Epidermal melanocyte (primary cell): Measurements from ENCODE around the gene TLR8.

Source experiments
- DNase-seq: peaks from one replicate; pipeline ENCODE4 v3.0.0; 2011; ENCODE audit warnings: low spot score; ENCODE audit not compliant: insufficient read length

TLR8 gene

DNA sequence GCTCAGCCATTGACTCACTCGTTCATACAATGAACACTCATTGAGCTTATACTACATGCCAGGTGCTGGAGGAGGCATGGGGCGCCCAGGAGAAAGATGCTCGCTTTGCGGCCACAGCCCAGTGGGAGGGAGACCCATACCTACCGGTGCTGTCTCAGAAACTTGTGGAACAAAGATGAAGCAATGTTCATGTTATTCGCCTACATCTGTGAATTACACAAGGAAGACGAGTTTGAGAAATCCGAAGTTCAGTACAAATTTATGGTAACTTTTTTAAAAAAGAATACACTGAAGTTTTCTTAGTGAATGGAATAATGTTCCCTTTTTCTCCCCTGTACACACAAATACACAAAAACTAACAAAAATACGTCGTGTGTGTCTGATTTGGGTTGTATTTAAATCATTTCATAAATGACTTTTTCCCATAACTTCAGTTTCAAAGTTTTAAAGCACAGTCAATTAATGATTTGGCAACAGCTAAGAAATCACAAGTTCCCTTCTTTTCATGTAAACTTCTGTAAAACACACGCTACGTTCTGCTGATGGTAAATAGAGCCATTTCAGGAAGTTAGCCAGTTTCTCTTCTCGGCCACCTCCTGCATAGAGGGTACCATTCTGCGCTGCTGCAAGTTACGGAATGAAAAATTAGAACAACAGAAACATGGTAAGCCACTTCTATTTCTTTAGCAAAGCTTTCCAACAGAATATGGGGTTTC lies at the start of gene TLR8:
TLR8 (plus strand) TSS at position 575 of the 716 bp plus-strand sequence; CDS start at position 662, 87 bp downstream.
- no peak for DNase-seq

DNA sequence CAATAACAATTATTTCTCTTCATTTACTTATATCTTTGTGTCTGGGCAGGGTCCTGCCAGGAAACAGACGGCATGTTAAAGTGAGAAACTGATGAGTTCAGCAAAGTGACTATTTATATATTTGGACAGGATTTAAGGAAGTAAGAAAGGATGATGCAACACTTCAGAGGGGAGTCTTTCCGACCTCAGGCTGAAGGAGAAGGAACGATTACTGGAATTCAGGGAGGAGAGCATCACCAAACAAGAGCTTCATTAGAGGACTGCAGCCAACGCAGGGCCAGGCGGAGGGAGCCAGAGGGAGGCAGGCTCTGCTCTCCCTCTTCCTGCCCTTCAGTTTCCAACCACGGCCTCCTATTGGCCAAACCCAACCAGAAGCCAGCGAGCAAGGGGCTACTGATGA lies 41.1 kb upstream of the TLR8 start:
- no peak for DNase-seq

DNA sequence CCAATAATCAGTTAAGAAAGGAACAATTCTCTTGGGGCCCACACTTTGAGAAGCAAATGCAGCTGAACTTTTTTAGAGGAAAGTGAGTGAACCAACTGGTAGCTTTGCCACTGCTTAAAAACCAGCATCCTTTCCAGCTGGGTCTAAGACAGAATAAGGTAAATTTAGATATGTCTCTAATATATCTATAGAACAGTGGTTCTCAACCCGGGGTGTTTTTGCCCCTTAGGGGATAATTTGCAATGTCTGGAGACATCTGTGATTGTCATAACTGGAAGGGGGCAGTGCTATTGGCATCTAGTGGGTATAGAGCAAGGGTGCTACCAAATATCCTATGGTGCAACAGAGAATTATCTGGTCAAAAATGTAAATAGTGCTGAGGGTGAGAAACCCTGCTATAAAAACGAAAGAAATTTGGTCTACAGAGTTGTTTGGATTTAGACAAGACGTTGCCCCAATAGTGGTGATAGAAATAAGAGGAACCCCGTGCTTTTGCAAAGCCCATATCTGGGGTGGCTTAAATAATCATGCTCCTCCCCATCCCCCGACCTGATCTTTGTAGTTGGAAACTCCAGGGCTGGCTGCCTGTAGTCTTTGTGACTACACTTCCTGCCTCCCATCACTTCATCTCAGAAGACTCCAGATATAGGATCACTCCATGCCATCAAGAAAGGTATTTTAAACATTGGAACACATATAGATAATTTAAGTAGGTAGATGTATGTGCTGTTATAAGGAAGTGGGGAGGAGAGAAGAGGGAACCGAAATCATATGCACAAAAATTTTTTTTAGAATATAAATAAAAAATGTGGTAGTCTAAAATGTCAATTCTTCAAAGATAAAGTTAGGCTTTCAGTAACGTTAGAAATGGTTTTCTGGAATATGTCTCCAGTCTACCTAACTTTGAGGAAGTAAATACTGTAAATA lies 39.7 kb upstream of the TLR8 start, which contains the start of gene TLR7:
TLR7 (plus strand) TSS at position 622 of the 927 bp plus-strand sequence. CDS start 507 bp downstream, outside the sequence.
- no peak for DNase-seq

DNA sequence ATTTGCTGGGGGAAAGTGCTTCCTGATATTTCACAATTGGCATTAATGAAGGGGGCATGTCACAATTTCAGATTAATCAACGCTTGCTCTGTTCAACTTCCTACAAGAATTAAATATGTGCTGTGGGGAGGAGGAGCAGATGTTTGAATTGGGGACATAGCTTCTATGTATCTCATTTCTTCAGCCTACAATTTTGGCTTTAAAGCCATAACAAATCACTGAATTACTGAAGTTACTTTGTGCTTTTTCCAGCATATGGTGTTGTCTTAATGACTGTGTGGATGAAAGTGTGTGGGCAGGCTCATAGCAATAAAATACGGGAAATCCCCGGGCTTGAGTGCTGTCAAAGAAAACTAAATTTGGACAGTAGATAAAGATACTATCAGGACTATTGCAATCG lies 38.7 kb upstream of the TLR8 start:
- DNase-seq: no peak

DNA sequence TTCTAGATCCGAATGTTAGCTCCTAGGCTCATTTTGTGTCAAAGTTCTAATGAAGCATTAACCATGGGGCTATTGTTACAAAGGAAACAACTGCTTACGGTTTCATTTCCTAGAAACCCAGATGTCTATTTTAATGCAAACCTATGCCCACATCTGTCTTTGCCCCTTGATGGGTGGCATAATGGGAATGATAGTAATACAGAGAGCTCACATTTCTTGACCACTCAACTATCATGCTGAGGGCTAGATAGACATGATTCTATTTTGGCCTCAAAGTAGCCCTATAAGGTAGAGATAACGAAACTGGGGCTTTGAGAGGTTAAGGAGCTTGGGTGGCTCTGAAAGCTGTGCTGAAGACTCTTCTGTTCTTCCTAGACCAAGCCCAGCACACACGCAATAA lies 37.7 kb upstream of the TLR8 start:
- DNase-seq: no peak

DNA sequence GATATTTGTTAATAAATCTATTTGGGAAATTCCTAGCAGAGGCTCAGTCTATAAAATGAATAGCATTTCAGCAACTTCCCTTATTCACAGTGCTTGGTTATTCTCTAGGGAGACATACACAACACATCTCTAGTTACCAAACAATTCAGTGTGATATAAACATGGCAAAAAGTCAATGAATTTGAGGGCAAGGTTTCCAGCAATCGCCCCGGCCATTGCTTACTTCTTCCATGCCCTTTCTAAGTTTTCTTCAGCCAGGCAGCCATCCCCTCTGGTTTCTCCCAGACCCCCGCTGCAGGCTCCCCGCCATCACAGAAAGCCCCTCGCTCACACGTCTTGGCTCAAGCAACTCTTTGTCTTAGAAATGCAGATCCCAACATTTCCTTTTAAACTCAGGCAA lies 35.2 kb upstream of the TLR8 start:
- no peak for DNase-seq

DNA sequence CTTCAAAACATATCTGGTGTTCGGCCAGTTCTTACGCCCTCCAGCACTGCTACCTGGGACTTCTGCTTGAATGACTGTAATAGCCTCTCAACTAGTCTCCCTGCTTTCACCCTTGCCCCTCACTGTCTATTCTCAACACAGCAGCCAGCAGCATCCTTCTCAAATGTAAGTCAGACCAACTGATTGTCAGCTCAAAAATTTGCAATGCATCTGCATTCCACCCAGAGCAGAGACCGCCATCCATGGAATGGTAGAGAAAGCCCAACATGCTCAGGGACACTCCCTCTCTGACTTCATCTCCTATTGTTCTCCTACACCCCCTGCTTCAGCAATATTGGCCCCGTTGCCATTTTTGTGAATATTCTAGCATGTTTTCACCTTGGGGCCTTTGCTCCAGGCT lies 33.7 kb upstream of the TLR8 start:
- no peak for DNase-seq

DNA sequence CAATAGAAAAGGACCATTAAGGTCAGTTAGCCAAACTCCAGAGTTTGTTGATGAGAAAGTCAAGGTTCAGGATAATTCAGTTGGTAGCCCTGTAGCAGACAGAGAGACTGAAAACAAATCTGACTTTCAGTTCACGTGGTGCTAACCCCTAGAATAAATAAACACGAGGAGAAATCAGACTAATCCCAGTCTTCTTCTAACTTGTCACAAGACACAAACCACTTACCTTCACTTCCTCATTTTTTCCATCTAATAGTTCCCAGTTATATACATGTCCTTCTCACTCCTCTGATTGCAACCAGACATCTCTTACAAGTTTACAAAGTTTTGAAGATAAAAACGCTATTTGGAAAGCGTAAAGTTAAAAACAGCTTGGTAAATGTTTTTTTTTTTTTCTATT lies 31.8 kb upstream of the TLR8 start:
- DNase-seq: no peak

DNA sequence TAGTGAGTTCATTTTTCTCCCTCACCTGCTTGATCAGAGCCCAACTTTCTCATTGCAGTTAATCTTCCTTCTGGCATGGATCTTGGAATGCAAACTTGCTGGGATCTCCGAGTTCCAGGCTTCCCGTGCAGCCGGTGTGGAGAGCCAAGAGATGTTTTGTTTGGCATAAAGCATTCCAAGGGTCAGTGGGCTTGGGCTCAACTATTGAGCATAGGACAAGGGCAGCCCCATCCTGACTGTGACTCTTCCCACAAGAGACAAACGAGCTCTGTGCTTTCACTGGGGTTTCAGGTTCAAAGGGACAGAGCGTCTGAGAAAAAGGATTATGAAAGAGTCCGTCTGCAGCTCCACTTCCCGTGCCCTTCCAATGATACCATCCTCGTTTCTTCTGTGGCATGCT lies 29.0 kb upstream of the TLR8 start:
- no peak for DNase-seq

DNA sequence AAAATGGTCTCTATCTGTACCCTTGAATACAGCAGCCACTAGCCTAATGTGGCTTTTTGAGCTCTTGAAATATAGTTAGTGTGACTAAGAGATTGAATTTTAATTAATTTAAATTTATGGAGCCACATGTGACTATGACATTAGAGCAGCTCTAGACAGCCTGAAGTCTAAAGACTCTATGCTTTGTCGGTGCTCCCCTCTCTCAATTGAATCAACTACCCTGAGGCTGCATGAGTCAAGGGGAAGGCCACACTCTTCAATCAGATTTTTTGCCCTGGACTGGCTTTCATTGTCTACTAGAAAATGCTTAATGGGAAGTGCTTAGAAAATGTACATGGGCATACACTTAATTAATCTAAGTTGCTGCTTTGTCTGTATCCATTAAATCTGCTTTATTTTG lies 27.9 kb upstream of the TLR8 start:
- DNase-seq: no peak

DNA sequence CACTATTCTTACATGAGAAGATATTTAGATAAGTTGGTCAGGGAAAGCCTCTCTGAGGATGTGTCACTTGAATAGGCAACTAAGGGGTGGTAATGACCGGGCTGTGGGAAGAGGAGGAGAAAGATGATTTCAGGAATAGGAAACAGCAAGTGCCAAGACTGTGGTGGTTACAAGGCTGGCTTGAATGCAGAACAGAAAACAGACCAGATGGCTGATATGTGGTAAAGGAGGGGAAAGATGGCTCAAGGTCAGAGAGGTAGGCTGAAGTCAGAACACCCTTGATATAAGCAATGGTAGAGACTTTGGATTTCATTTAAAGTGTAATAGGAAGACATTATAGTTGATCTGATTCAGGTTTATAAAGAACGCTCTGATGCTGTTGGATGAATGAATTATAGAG lies 24.5 kb upstream of the TLR8 start:
- DNase-seq: no peak

DNA sequence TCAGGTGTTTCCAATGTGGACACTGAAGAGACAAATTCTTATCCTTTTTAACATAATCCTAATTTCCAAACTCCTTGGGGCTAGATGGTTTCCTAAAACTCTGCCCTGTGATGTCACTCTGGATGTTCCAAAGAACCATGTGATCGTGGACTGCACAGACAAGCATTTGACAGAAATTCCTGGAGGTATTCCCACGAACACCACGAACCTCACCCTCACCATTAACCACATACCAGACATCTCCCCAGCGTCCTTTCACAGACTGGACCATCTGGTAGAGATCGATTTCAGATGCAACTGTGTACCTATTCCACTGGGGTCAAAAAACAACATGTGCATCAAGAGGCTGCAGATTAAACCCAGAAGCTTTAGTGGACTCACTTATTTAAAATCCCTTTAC lies 20.9 kb upstream of the TLR8 start:
- DNase-seq: no peak

DNA sequence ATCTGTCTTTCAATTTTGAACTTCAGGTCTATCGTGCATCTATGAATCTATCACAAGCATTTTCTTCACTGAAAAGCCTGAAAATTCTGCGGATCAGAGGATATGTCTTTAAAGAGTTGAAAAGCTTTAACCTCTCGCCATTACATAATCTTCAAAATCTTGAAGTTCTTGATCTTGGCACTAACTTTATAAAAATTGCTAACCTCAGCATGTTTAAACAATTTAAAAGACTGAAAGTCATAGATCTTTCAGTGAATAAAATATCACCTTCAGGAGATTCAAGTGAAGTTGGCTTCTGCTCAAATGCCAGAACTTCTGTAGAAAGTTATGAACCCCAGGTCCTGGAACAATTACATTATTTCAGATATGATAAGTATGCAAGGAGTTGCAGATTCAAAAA lies 19.9 kb upstream of the TLR8 start:
- DNase-seq: no peak

DNA sequence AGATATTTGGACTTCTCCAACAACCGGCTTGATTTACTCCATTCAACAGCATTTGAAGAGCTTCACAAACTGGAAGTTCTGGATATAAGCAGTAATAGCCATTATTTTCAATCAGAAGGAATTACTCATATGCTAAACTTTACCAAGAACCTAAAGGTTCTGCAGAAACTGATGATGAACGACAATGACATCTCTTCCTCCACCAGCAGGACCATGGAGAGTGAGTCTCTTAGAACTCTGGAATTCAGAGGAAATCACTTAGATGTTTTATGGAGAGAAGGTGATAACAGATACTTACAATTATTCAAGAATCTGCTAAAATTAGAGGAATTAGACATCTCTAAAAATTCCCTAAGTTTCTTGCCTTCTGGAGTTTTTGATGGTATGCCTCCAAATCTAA lies 19.3 kb upstream of the TLR8 start:
- no peak for DNase-seq

DNA sequence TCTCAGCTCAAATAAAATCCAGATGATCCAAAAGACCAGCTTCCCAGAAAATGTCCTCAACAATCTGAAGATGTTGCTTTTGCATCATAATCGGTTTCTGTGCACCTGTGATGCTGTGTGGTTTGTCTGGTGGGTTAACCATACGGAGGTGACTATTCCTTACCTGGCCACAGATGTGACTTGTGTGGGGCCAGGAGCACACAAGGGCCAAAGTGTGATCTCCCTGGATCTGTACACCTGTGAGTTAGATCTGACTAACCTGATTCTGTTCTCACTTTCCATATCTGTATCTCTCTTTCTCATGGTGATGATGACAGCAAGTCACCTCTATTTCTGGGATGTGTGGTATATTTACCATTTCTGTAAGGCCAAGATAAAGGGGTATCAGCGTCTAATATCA lies 18.7 kb upstream of the TLR8 start:
- DNase-seq: no peak

DNA sequence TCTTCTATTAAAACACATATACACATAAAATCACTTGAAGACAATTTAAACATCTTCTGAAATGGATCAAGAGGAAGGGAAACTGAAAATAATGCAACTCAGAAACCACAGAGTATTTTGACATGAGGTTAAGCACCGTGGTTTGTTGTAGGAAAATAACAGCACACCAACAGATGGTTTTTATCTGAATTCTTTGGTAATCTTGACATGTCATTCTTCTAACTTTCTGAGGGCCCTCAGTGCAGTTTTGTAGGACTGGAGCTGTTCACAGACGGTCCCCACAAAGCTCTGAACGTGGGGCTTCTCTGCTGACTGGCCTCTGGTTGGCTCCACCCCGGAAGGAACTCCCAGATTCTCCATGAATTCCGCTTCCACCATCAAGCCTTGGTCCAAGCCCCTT lies 16.0 kb upstream of the TLR8 start:
- no peak for DNase-seq

DNA sequence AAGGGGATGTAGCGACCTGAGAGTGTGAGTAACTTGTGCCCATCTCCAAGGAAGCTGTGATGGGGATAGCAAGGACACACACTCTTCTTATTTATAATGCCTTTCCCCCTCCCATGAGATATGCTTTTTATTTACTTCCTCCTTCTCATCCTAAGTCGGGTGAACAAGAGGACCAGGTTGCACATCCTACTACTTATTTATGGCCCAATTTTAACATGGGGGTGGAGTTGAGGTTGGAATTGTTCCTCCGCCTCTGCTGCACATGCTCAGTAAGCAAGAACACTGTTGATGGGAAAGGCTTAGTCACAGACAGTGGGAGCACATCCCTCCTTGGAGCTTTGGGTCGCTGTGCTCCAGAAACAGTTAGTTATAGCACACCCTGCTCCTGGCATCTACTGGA lies 15.2 kb upstream of the TLR8 start:
- no peak for DNase-seq

DNA sequence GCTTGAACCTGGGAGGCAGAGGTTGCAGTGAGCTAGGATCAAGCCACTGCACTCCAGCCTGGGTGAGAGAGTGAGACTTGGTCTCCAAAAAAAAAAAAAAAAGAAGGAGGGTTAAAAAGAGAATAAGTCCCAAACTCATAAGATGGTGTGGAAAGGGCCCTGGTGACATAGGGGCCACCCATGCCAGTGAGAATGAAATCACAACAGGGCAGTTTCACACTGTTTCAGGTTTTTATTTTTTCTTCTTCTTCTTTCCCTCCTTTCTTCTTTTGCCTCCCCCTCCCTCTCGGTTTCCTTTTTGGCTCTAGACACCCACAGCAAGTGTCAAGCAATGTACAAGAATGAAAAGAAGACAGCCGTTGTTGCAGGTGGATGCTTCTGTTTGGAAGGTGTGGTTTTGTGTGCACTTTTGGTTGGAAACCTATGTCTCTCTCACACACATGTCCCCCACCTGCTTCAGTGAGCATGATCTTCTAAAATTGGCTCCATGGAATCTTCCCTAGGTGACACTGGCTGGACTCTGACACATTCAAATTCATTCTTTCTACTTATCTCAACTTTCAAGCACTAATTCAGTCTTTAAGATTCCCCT lies 14.4 kb upstream of the TLR8 start:
- DNase-seq: no peak

DNA sequence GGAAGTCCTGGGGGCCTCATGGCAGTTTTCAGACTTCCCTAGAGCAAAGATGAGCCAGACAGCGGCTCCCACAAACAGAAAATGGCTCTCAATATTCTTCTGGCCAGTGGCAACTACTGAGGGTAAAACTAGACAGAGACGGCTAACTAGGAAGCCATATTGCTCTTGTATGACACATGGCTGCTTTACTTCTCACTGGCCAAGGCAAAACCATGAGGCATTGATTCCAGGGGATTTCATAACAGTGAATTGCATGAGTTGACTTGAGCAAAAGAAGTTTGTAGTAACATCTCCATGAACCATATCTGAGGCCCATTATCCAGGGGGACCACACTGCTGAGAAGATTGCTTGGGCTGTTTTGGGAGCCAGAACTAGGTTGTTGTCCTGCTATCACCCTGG lies 13.7 kb upstream of the TLR8 start:
- no peak for DNase-seq

DNA sequence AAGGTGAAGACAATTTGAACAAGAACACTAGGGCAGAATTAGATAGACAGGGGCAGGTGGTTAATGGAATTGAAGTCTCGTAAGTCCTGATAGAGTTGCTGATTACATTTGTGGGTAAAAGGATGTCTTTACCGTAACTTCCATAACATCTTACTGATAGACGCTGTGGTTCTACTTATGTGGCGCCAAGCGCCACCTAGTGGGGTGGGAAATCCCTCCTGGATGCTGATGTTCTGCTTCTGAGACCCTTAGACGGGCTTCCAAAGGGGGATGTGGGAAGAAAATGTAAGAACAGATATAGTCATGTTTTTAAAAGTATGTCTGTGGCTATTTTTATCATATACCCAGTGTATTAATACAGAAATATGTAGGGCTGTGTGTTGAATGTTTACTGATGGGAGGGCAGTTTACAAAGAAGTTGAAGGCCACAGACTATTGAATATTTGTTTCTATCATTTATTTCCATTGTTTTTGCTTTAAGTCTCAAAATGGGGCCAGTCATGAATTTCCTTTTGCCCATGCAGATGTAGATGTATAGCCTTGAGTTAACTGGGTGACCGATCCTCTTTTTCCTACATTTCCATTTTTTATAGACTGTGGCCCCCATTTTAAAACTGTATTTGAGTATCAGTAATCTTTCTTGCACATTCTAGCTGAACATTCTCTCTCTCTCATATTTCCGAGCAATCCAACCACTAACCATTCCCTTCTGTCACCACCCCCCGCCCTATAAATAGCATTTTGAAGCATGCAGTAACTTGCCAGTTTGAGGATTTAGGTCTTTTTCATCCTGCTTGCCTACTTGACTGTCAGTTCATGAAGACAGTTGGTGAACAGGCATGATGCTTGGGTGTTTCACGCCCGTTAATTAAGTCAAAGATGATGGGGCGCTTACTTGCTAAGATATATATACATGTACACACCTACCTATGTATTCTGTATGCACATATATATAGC lies 12.1 kb upstream of the TLR8 start:
- no peak for DNase-seq

DNA sequence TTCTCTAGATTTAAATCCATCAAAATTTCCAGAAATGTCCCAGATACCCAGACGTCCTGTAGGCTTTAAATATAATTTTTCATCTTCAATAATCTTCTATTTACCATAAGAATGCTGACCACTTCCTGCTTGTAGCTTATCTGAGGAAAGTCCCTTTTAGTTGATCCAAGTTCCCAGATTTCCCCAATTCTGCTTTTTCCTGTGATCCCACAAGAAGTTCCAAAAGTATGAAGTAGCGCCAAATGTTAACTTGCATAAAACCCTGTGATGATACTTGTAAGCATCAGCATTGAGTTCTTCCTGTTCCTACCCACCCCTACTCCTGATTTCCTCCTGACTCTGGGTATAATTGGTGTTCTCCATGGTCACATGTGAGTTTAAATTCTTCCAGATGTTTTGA lies 10.6 kb upstream of the TLR8 start:
- DNase-seq: no peak
